Activated CD4-positive, alpha-beta memory T cell treated with anti-CD3 and anti-CD28 coated beads for 36 hours (primary cell): ENCODE measurements around the gene S1PR3. TPM values are rescaled to one million over a fixed set of nuclear protein-coding genes. Genes with fewer than 3 reads are reported as not detected.

Experiments
- CTCF ChIA-PET: fragments of 350-600 bp; sonication (Branson Sonifier 250); formaldehyde crosslinking; loops from one replicate; lab custom pipeline; 2021; ENCODE audit warnings: antibody characterized with exemption, inconsistent platforms; lab: Charles Lee
- POLR2A ChIA-PET: fragments of 350-600 bp; sonication (Branson Sonifier 250); formaldehyde crosslinking; loops from one replicate; lab custom pipeline; 2021; ENCODE audit warnings: antibody characterized with exemption; lab: Charles Lee
- DNase-seq: peaks from one replicate; pipeline ENCODE4 v3.0.0-alpha.2; 2020
- H3K27ac Mint-ChIP-seq: one replicate; pipeline ENCODE4 v1.8.0; 2021; ENCODE audit warnings: mixed read lengths
- H3K27me3 Mint-ChIP-seq: one replicate; pipeline ENCODE4 v1.8.0; 2021; ENCODE audit warnings: mixed read lengths
- H3K36me3 Mint-ChIP-seq: one replicate; pipeline ENCODE4 v1.8.0; 2021; ENCODE audit warnings: mixed read lengths
- H3K4me1 Mint-ChIP-seq: one replicate; pipeline ENCODE4 v1.8.0; 2021; ENCODE audit warnings: low read depth, mixed read lengths
- H3K4me3 Mint-ChIP-seq: one replicate; pipeline ENCODE4 v1.8.0; 2021; ENCODE audit warnings: mild to moderate bottlenecking, mixed read lengths
- H3K9me3 Mint-ChIP-seq: one replicate; pipeline ENCODE4 v1.8.0; 2021; ENCODE audit warnings: mixed read lengths
- intact Hi-C: fragments of 100-400 bp; cut with micrococcal nuclease; formaldehyde crosslinking; loops from one replicate; pipeline ENCODE4 v1.15.1; 2023
- total RNA-seq, 2 experiments: library from RNA; stranded (reverse); gene quantifications; one replicate each; pipeline ENCODE4 v1.2.3, GENCODE V29; 2021

The S1PR3 gene
- total RNA-seq, 2 experiments from 2014 or later, result 0.70 to 1.4 TPM

GRCh38 chr9:89008055-89008743 lies 16.9 kb downstream of the S1PR3 start:
- Mint-ChIP-seq H3K4me1 (no peaks in the 10 kb centered on the region), H3K9me3 (no peaks in the 10 kb centered on the region), H3K4me3 (no peak overlapping the region), H3K27me3 (no peaks in the 10 kb centered on the region), H3K36me3 (no peaks in the 10 kb centered on the region), H3K27ac (no peak overlapping the region)
- DNase-seq, result no peak
- ChIA-PET CTCF (no interaction called here), POLR2A (no interaction called here)
- intact Hi-C loops, result no loop called here

- Mint-ChIP-seq H3K9me3 (no peaks in the 10 kb centered on the region), H3K27me3 (no peaks in the 10 kb centered on the region), H3K4me3 (no peak overlapping the region), H3K27ac (no peak overlapping the region), H3K4me1 (no peaks in the 10 kb centered on the region), H3K36me3 (no peaks in the 10 kb centered on the region)
- no peak for DNase-seq
- ChIA-PET CTCF (interaction anchor here (1.8 kb wide), 1 partner anchor 8 kb away, joined by 5 read pairs; no protein-coding TSS in a partner anchor), POLR2A (no interaction called here)
- intact Hi-C loops, result no loop called here
Measured at GRCh38 chr9:89008744-89009545, 17.7 kb downstream of the S1PR3 start.

- H3K36me3 Mint-ChIP-seq, result no peaks in the 10 kb centered on the region
- peaks cover 1% of the 10 kb centered on the region for H3K27me3 Mint-ChIP-seq
- no peaks in the 10 kb centered on the region for H3K4me1 Mint-ChIP-seq
- no peak overlapping the region for H3K27ac Mint-ChIP-seq
- DNase-seq, result no peak
- H3K4me3 Mint-ChIP-seq, result no peak overlapping the region
- intact Hi-C loops, result no loop called here
- ChIA-PET CTCF (interaction anchor here (1.8 kb wide), 1 partner anchor 9 kb away, joined by 5 read pairs; no protein-coding TSS in a partner anchor), POLR2A (no interaction called here)
- H3K9me3 Mint-ChIP-seq, result no peaks in the 10 kb centered on the region
Measured at GRCh38 chr9:89009546-89009840, 18.2 kb downstream of the S1PR3 start.

GRCh38 chr9:89010056-89010455 lies 18.8 kb downstream of the S1PR3 start:
- peaks cover 4% of the 10 kb centered on the region for H3K27me3 Mint-ChIP-seq
- no peak for DNase-seq

GRCh38 chr9:89010526-89011111 lies 19.4 kb downstream of the S1PR3 start:
- no peaks in the 10 kb centered on the region for H3K4me1 Mint-ChIP-seq
- H3K36me3 Mint-ChIP-seq, result no peaks in the 10 kb centered on the region
- peaks cover 4% of the 10 kb centered on the region for H3K27me3 Mint-ChIP-seq
- ChIA-PET POLR2A (no interaction called here), CTCF (interaction anchor here (1.8 kb wide), 1 partner anchor 10 kb away, joined by 5 read pairs; no protein-coding TSS in a partner anchor)
- no peak overlapping the region for H3K27ac Mint-ChIP-seq
- intact Hi-C loops, result loop anchor here (5.0 kb wide), 1 partner anchor 267 kb away; no protein-coding TSS in a partner anchor
- H3K9me3 Mint-ChIP-seq, result no peaks in the 10 kb centered on the region
- no peak for DNase-seq
- H3K4me3 Mint-ChIP-seq, result no peak overlapping the region

More at GRCh38 chr9:89010056-89010455, 18.8 kb downstream of the S1PR3 start:
- ChIA-PET POLR2A (no interaction called here), CTCF (interaction anchor here (1.8 kb wide), 1 partner anchor 9 kb away, joined by 5 read pairs; no protein-coding TSS in a partner anchor)
- Mint-ChIP-seq H3K27ac (no peak overlapping the region), H3K4me1 (no peaks in the 10 kb centered on the region), H3K36me3 (no peaks in the 10 kb centered on the region), H3K4me3 (no peak overlapping the region), H3K9me3 (no peaks in the 10 kb centered on the region)
- intact Hi-C loops, result loop anchor here (5.0 kb wide), 1 partner anchor 267 kb away; no protein-coding TSS in a partner anchor

- ChIA-PET CTCF (interaction anchor here (0.6 kb wide), 1 partner anchor 11 kb away, joined by 3 read pairs; no protein-coding TSS in a partner anchor), POLR2A (no interaction called here)
- intact Hi-C loops, result loop anchor here (5.0 kb wide), 1 partner anchor 266 kb away; no protein-coding TSS in a partner anchor
- Mint-ChIP-seq H3K27me3 (peaks cover 4% of the 10 kb centered on the region), H3K4me1 (no peaks in the 10 kb centered on the region), H3K4me3 (no peak overlapping the region), H3K27ac (no peak overlapping the region), H3K9me3 (no peaks in the 10 kb centered on the region), H3K36me3 (no peaks in the 10 kb centered on the region)
- DNase-seq, result no peak
Measured at GRCh38 chr9:89011683-89012082, 20.4 kb downstream of the S1PR3 start.

GRCh38 chr9:89012294-89013042 lies 21.2 kb downstream of the S1PR3 start:
- ChIA-PET CTCF (interaction anchor here (0.6 kb wide), 2 partner anchors 11 to 266 kb away, joined by 3 read pairs; no protein-coding TSS in a partner anchor), POLR2A (no interaction called here)
- Mint-ChIP-seq H3K9me3 (no peaks in the 10 kb centered on the region), H3K4me1 (no peaks in the 10 kb centered on the region), H3K27me3 (peaks cover 4% of the 10 kb centered on the region), H3K27ac (no peak overlapping the region), H3K4me3 (no peak overlapping the region), H3K36me3 (no peaks in the 10 kb centered on the region)
- intact Hi-C loops, result loop anchor here (5.0 kb wide), 1 partner anchor 265 kb away; no protein-coding TSS in a partner anchor
- DNase-seq, result no peak

- Mint-ChIP-seq H3K4me1 (no peaks in the 10 kb centered on the region), H3K36me3 (no peaks in the 10 kb centered on the region), H3K27ac (no peak overlapping the region), H3K9me3 (no peaks in the 10 kb centered on the region), H3K4me3 (no peak overlapping the region), H3K27me3 (peaks cover 6% of the 10 kb centered on the region)
- ChIA-PET CTCF (no interaction called here), POLR2A (no interaction called here)
- DNase-seq, result no peak
- intact Hi-C loops, result loop anchor here (5.0 kb wide), 1 partner anchor 264 kb away; no protein-coding TSS in a partner anchor
Measured at GRCh38 chr9:89013660-89014059, 22.4 kb downstream of the S1PR3 start.

GRCh38 chr9:89014153-89014552 lies 22.9 kb downstream of the S1PR3 start:
- Mint-ChIP-seq H3K27me3 (peaks cover 6% of the 10 kb centered on the region), H3K9me3 (no peaks in the 10 kb centered on the region), H3K36me3 (no peaks in the 10 kb centered on the region), H3K27ac (no peak overlapping the region), H3K4me3 (no peak overlapping the region), H3K4me1 (no peaks in the 10 kb centered on the region)
- intact Hi-C loops, result loop anchor here (5.0 kb wide), 1 partner anchor 263 kb away; no protein-coding TSS in a partner anchor
- ChIA-PET CTCF (no interaction called here), POLR2A (no interaction called here)
- no peak for DNase-seq

- Mint-ChIP-seq H3K27ac (no peak overlapping the region), H3K4me1 (no peaks in the 10 kb centered on the region), H3K36me3 (no peaks in the 10 kb centered on the region), H3K27me3 (peaks cover 6% of the 10 kb centered on the region), H3K9me3 (no peaks in the 10 kb centered on the region), H3K4me3 (no peak overlapping the region)
- ChIA-PET POLR2A (no interaction called here), CTCF (no interaction called here)
- intact Hi-C loops, result no loop called here
- DNase-seq, result no peak
Measured at GRCh38 chr9:89015336-89015735, 24.1 kb downstream of the S1PR3 start.

GRCh38 chr9:89020754-89021153 lies 29.5 kb downstream of the S1PR3 start:
- Mint-ChIP-seq H3K9me3 (no peaks in the 10 kb centered on the region), H3K36me3 (no peaks in the 10 kb centered on the region), H3K4me1 (no peaks in the 10 kb centered on the region), H3K27me3 (peaks cover 5% of the 10 kb centered on the region), H3K27ac (no peak overlapping the region), H3K4me3 (no peak overlapping the region)
- ChIA-PET POLR2A (no interaction called here), CTCF (no interaction called here)
- intact Hi-C loops, result no loop called here
- no peak for DNase-seq
